Dendritic cell treated with granulocyte-macrophage colony-stimulating factor and Interleukin-4, amounts not matched to agents 40 ng/mL and 50 ng/mL, for 4 days (primary cell): ENCODE data around the gene COMP.

Source experiments
- H3K27ac Mint-ChIP-seq: one replicate; pipeline ENCODE4 v1.8.0; 2022; ENCODE audit warnings: mild to moderate bottlenecking, mixed read lengths
- H3K27me3 Mint-ChIP-seq: one replicate; pipeline ENCODE4 v1.8.0; 2022; ENCODE audit warnings: mild to moderate bottlenecking, mixed read lengths
- H3K36me3 Mint-ChIP-seq: one replicate; pipeline ENCODE4 v1.8.0; 2022; ENCODE audit warnings: low read depth, mixed read lengths
- H3K4me1 Mint-ChIP-seq: one replicate; pipeline ENCODE4 v1.8.0; 2022; ENCODE audit warnings: low read depth, mixed read lengths
- H3K4me3 Mint-ChIP-seq: one replicate; pipeline ENCODE4 v1.8.0; 2022; ENCODE audit warnings: mild to moderate bottlenecking, moderate library complexity, mixed read lengths
- H3K9me3 Mint-ChIP-seq: one replicate; pipeline ENCODE4 v1.8.0; 2022; ENCODE audit warnings: mixed read lengths
- intact Hi-C: fragments of 100-400 bp; cut with micrococcal nuclease; formaldehyde crosslinking; loops from one replicate; pipeline ENCODE4 v1.15.0; 2022

The COMP gene

GRCh38 chr19:18746401-18747325 is 44.4 kb downstream of the COMP start:
- H3K27me3 Mint-ChIP-seq, result no peaks in the 10 kb centered on the region
- peaks cover 18% of the 10 kb centered on the region for H3K4me1 Mint-ChIP-seq
- peaks cover 47% of the 10 kb centered on the region for H3K36me3 Mint-ChIP-seq
- no peak overlapping the region for H3K4me3 Mint-ChIP-seq
- intact Hi-C loops, result no loop called here
- H3K27ac Mint-ChIP-seq, result no peak overlapping the region
- no peaks in the 10 kb centered on the region for H3K9me3 Mint-ChIP-seq

GRCh38 chr19:18745931-18746330 is 45.2 kb downstream of the COMP start:
- no peaks in the 10 kb centered on the region for H3K9me3 Mint-ChIP-seq
- H3K27me3 Mint-ChIP-seq, result no peaks in the 10 kb centered on the region
- peak overlapping the region; percentile 48 for H3K27ac Mint-ChIP-seq
- peaks cover 39% of the 10 kb centered on the region for H3K36me3 Mint-ChIP-seq
- H3K4me1 Mint-ChIP-seq, result peaks cover 12% of the 10 kb centered on the region
- no peak overlapping the region for H3K4me3 Mint-ChIP-seq
- intact Hi-C loops, result no loop called here

GRCh38 chr19:18745012-18745735 is 45.9 kb downstream of the COMP start:
- no peaks in the 10 kb centered on the region for H3K27me3 Mint-ChIP-seq
- no peak overlapping the region for H3K4me3 Mint-ChIP-seq
- H3K4me1 Mint-ChIP-seq, result peaks cover 5% of the 10 kb centered on the region
- no peaks in the 10 kb centered on the region for H3K9me3 Mint-ChIP-seq
- H3K27ac Mint-ChIP-seq, result no peak overlapping the region
- peaks cover 32% of the 10 kb centered on the region for H3K36me3 Mint-ChIP-seq
- intact Hi-C loops, result no loop called here

GRCh38 chr19:18743784-18744418 is 47.2 kb downstream of the COMP start:
- no peak overlapping the region for H3K27ac Mint-ChIP-seq
- no peaks in the 10 kb centered on the region for H3K9me3 Mint-ChIP-seq
- H3K4me1 Mint-ChIP-seq, result no peaks in the 10 kb centered on the region
- H3K4me3 Mint-ChIP-seq, result no peak overlapping the region
- peaks cover 23% of the 10 kb centered on the region for H3K36me3 Mint-ChIP-seq
- no peaks in the 10 kb centered on the region for H3K27me3 Mint-ChIP-seq
- intact Hi-C loops, result no loop called here

- no peaks in the 10 kb centered on the region for H3K9me3 Mint-ChIP-seq
- intact Hi-C loops, result no loop called here
- no peak overlapping the region for H3K27ac Mint-ChIP-seq
- H3K27me3 Mint-ChIP-seq, result no peaks in the 10 kb centered on the region
- H3K36me3 Mint-ChIP-seq, result peaks cover 23% of the 10 kb centered on the region
- no peak overlapping the region for H3K4me3 Mint-ChIP-seq
- no peaks in the 10 kb centered on the region for H3K4me1 Mint-ChIP-seq
These were observed 48.0 kb downstream of the COMP start for GRCh38 chr19:18742838-18743783.

GRCh38 chr19:18742324-18742723 is 48.8 kb downstream of the COMP start:
- Mint-ChIP-seq H3K4me1 (no peaks in the 10 kb centered on the region), H3K27me3 (no peaks in the 10 kb centered on the region), H3K4me3 (no peak overlapping the region), H3K27ac (no peak overlapping the region), H3K36me3 (peaks cover 23% of the 10 kb centered on the region), H3K9me3 (no peaks in the 10 kb centered on the region)
- intact Hi-C loops, result no loop called here

- Mint-ChIP-seq H3K36me3 (peaks cover 16% of the 10 kb centered on the region), H3K4me1 (no peaks in the 10 kb centered on the region), H3K4me3 (no peak overlapping the region), H3K9me3 (no peaks in the 10 kb centered on the region), H3K27ac (no peak overlapping the region), H3K27me3 (no peaks in the 10 kb centered on the region)
- intact Hi-C loops, result no loop called here
These were observed 49.7 kb downstream of the COMP start for GRCh38 chr19:18741124-18742121.

GRCh38 chr19:18738961-18739690 is 52.0 kb downstream of the COMP start:
- Mint-ChIP-seq H3K27me3 (no peaks in the 10 kb centered on the region), H3K4me3 (no peak overlapping the region), H3K9me3 (no peaks in the 10 kb centered on the region), H3K4me1 (no peaks in the 10 kb centered on the region), H3K27ac (no peak overlapping the region), H3K36me3 (peaks cover 16% of the 10 kb centered on the region)
- intact Hi-C loops, result no loop called here

- H3K36me3 Mint-ChIP-seq, result peaks cover 5% of the 10 kb centered on the region
- no peaks in the 10 kb centered on the region for H3K27me3 Mint-ChIP-seq
- H3K9me3 Mint-ChIP-seq, result no peaks in the 10 kb centered on the region
- H3K27ac Mint-ChIP-seq, result no peak overlapping the region
- intact Hi-C loops, result no loop called here
- H3K4me3 Mint-ChIP-seq, result no peak overlapping the region
- H3K4me1 Mint-ChIP-seq, result no peaks in the 10 kb centered on the region
These were observed 53.2 kb downstream of the COMP start for GRCh38 chr19:18737954-18738351.

GRCh38 chr19:18737337-18737953 is 53.7 kb downstream of the COMP start:
- no peaks in the 10 kb centered on the region for H3K9me3 Mint-ChIP-seq
- intact Hi-C loops, result no loop called here
- no peak overlapping the region for H3K4me3 Mint-ChIP-seq

GRCh38 chr19:18736415-18737336 is 54.4 kb downstream of the COMP start:
- H3K27me3 Mint-ChIP-seq, result no peaks in the 10 kb centered on the region
- no peak overlapping the region for H3K27ac Mint-ChIP-seq
- intact Hi-C loops, result no loop called here
- no peaks in the 10 kb centered on the region for H3K36me3 Mint-ChIP-seq
- H3K9me3 Mint-ChIP-seq, result no peaks in the 10 kb centered on the region
- no peaks in the 10 kb centered on the region for H3K4me1 Mint-ChIP-seq
- no peak overlapping the region for H3K4me3 Mint-ChIP-seq

More at GRCh38 chr19:18737337-18737953, 53.7 kb downstream of the COMP start:
- peaks cover under 1% of the 10 kb centered on the region for H3K36me3 Mint-ChIP-seq
- no peaks in the 10 kb centered on the region for H3K27me3 Mint-ChIP-seq
- H3K27ac Mint-ChIP-seq, result no peak overlapping the region
- H3K4me1 Mint-ChIP-seq, result no peaks in the 10 kb centered on the region
